Endothelial cell of umbilical vein (primary cell): ENCODE results near the gene FBXL14. TPM values are rescaled to one million over a fixed set of nuclear protein-coding genes. Genes with fewer than 3 reads are reported as not detected.

Source experiments
- BruUV-seq: library from RNA; stranded (reverse); fragments of 400-500 nt; replicated peaks from 2 replicates; lab custom pipeline; 2021; lab: Mats Ljungman, UMichigan
- CTCF ChIA-PET: fragments of 300-600, 350-600 bp; sonication (Branson Sonifier 250); formaldehyde crosslinking; loops from one replicate; lab custom pipeline; 2021; ENCODE audit warnings: antibody characterized with exemption, inconsistent platforms; lab: Charles Lee
- POLR2A ChIA-PET: fragments of 300-600, 350-600 bp; sonication (Branson Sonifier 250); formaldehyde crosslinking; loops from one replicate; lab custom pipeline; 2021; ENCODE audit warnings: antibody characterized with exemption, inconsistent platforms; lab: Charles Lee
- DNase-seq: peaks from one replicate; pipeline ENCODE4 v3.0.0-alpha.2; 2011; ENCODE audit warnings: low read depth, low spot score
- FAIRE-seq: peaks from 2 replicates; lab custom pipeline; 2011; peaks lifted over from hg19 to GRCh38; lab: Jason Lieb, UNC
- H2AFZ ChIP-seq: 2 replicates; pipeline ENCODE4 v1.6.0; 2012; ENCODE audit warnings: low read depth, low read length, control low read depth, inconsistent platforms
- H3K27ac ChIP-seq: 2 replicates; pipeline ENCODE4 v1.5.1; 2011; ENCODE audit warnings: low read depth, mild to moderate bottlenecking, control low read depth, low read length, moderate library complexity; ENCODE audit not compliant: insufficient read depth
- H3K27me3 ChIP-seq, 2 experiments: 2 replicates each; pipeline versions ENCODE4 v1.6.0 to v1.6.1; 2011; ENCODE audit warnings: low read length in 2 of 2, mixed read lengths in 1 of 2; ENCODE audit not compliant: control insufficient read depth in 2 of 2, insufficient read depth in 2 of 2
- H3K36me3 ChIP-seq, 2 experiments: 2 replicates in 1 of 2; 3 replicates in 1 of 2; pipeline ENCODE4 v1.5.1; 2011; ENCODE audit warnings: low read length in 2 of 2, mild to moderate bottlenecking in 1 of 2, moderate library complexity in 1 of 2; ENCODE audit not compliant: control insufficient read depth in 2 of 2, insufficient read depth in 2 of 2; ENCODE audit errors: extremely low read depth in 1 of 2
- H3K4me1 ChIP-seq: 3 replicates; pipeline ENCODE4 v1.5.1; 2011; ENCODE audit warnings: mild to moderate bottlenecking, low read length; ENCODE audit not compliant: control insufficient read depth, insufficient read depth; ENCODE audit errors: extremely low read depth
- H3K4me2 ChIP-seq: 2 replicates; pipeline ENCODE4 v1.6.1; 2011; ENCODE audit warnings: low read length, control low read depth, mixed read lengths; ENCODE audit not compliant: insufficient read depth
- H3K4me3 ChIP-seq, 3 experiments: fragments of 200-600 bp in 1 of 3; sonication (generic), shearing (Covaris generic) in 1 of 3; replicated peaks in 1 of 3; 2 replicates each; pipeline ENCODE4 v1.5.1; 2011 to 2016; ENCODE audit warnings: control low read depth in 3 of 3, low read length in 3 of 3, mild to moderate bottlenecking in 2 of 3, inconsistent platforms in 1 of 3, low read depth in 1 of 3, moderate library complexity in 1 of 3; ENCODE audit not compliant: insufficient read depth in 1 of 3
- H3K79me2 ChIP-seq: 2 replicates; pipeline ENCODE4 v1.6.0; 2012; ENCODE audit warnings: low read length, inconsistent platforms; ENCODE audit not compliant: control insufficient read depth, insufficient read depth
- H3K9ac ChIP-seq: replicated peaks from 2 replicates; pipeline ENCODE3; 2011; ENCODE audit warnings: low read length, control low read depth; ENCODE audit not compliant: insufficient read depth; ENCODE audit errors: extremely low read depth
- H3K9me1 ChIP-seq: replicated peaks from 3 replicates; pipeline ENCODE4 v1.6.0; 2011; ENCODE audit warnings: mild to moderate bottlenecking, low read length; ENCODE audit not compliant: control insufficient read depth, insufficient read depth; ENCODE audit errors: extremely low read depth
- H3K9me3 ChIP-seq: replicated peaks from 2 replicates; pipeline ENCODE4 v1.5.1; 2012; ENCODE audit warnings: low read length, inconsistent platforms; ENCODE audit not compliant: control insufficient read depth, insufficient read depth
- H4K20me1 ChIP-seq: replicated peaks from 2 replicates; pipeline ENCODE3; 2011; ENCODE audit warnings: mild to moderate bottlenecking, low read length; ENCODE audit not compliant: control insufficient read depth, insufficient read depth; ENCODE audit errors: extremely low read depth
- EZH2 ChIP-seq: IDR thresholded peaks from 2 replicates; pipeline ENCODE4 v1.6.1; 2012; ENCODE audit warnings: borderline replicate concordance, low read depth, mild to moderate bottlenecking, moderate library complexity, low read length, inconsistent platforms; ENCODE audit not compliant: severe bottlenecking
- FOS ChIP-seq: IDR thresholded peaks from 2 replicates; pipeline ENCODE4 v1.6.1; 2011; ENCODE audit warnings: mild to moderate bottlenecking, low read length, moderate library complexity, borderline replicate concordance; ENCODE audit not compliant: insufficient read depth
- GATA2 ChIP-seq: IDR thresholded peaks from 2 replicates; pipeline ENCODE4 v1.7.0; 2011; ENCODE audit warnings: low read depth, mild to moderate bottlenecking, moderate library complexity, mixed read lengths, low read length; ENCODE audit not compliant: insufficient read length, insufficient read depth
- MYC ChIP-seq: IDR thresholded peaks from one replicate; pipeline ENCODE4 v1.6.1; 2011; ENCODE audit warnings: mild to moderate bottlenecking, low read depth, low read length
- POLR2A ChIP-seq: IDR thresholded peaks from 2 replicates; pipeline ENCODE4 v1.6.1; 2012; ENCODE audit warnings: low read depth, mild to moderate bottlenecking, control low read depth, low read length
- POLR2AphosphoS5 ChIP-seq: IDR thresholded peaks from 2 replicates; pipeline ENCODE4 v1.6.1; 2012; ENCODE audit warnings: low read depth, mild to moderate bottlenecking, control low read depth, low read length, moderate library complexity; ENCODE audit not compliant: insufficient read depth
- dilution Hi-C: fragments of 300-500 bp; cut with MboI; formaldehyde crosslinking; loops from one replicate; pipeline ENCODE4 v1.15.0; 2019; ENCODE audit warnings: low sequenced_read_pairs; ENCODE audit not compliant: extremely low pct_ligation_motif_present
- intact Hi-C: fragments of 100-400 bp; cut with micrococcal nuclease; formaldehyde crosslinking; loops from one replicate; pipeline ENCODE4 v1.10.0; 2022
- polyA plus RNA-seq, 4 experiments: library from polyadenylated mRNA; depleted of rRNA in 3 of 4; stranded (reverse) in 3 of 4; unstranded in 1 of 4; fragments of >200 nt; gene quantifications; 2 replicates each; pipeline versions ENCODE4 v1.2.1 to v1.2.3, GENCODE V29; 2011 to 2012; ENCODE audit warnings: missing spikeins in 1 of 4
- total RNA-seq: library from RNA; stranded (reverse); gene quantifications from 2 replicates; pipeline ENCODE4 v1.2.3, GENCODE V29; 2021
- TF ChIP-seq, protein P1 (sequence below): IDR thresholded peaks from 2 replicates; pipeline ENCODE4 v1.6.1; 2011; ENCODE audit not compliant: insufficient read depth, insufficient read length

FBXL14 gene
- total and polyA plus RNA-seq, 2 donors (not counting 3 experiments of a cell fraction or from before 2014, with no cell fraction given) = 11.3 to 15.7 TPM

DNA sequence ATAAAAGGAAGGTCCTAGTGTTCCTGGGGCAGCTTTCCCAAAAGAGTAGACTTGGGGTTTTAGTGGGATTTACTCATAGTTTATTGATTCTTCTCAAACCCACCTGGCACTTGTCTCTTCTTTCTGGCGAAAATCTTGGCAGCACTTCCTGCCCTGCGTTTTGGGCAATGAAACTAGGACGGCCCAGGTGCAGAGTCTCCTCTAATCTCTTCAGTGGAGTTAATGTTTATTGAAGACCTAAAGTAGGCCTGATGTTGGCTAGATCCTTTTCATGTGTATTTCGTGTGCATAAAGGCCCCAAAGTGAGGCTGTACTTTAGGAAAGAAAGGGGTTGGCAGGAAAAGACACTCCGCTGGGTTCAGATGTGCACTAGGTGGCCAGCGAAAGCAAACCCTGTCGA, 39.8 kb upstream of the FBXL14 start:
- H3K4me3 ChIP-seq = no peak overlapping the region
- H3K27me3 ChIP-seq = peaks cover 42 to 47% of the 10 kb centered on the region in 2 experiments
- H3K9ac ChIP-seq = no peak overlapping the region
- H2AFZ ChIP-seq = no peak overlapping the region
- H3K9me3 ChIP-seq = no peaks in the 10 kb centered on the region
- H3K79me2 ChIP-seq = no peaks in the 10 kb centered on the region
- intact Hi-C loops (loop anchor here (1.0 to 5.0 kb wide), 3 partner anchors 157 to 948 kb away; no protein-coding TSS in a partner anchor), dilution Hi-C loops (loop anchor here (25.0 kb wide), 1 partner anchor 303 kb away; no protein-coding TSS in a partner anchor)
- DNase-seq (no peak), FAIRE-seq (no peak)
- no peaks in the 10 kb centered on the region for H3K9me1 ChIP-seq
- BruUV-seq = no TSS peak
- H3K4me1 ChIP-seq = peaks cover 5% of the 10 kb centered on the region
- CTCF ChIA-PET = interaction anchor here (0.6 to 6.2 kb wide), 28 partner anchors 10 to 1085 kb away, joined by 3 to 185 read pairs (median 5); partner anchors contain the start of gene ADIPOR2
- no peak overlapping the region for H3K27ac ChIP-seq
- H3K36me3 ChIP-seq = no peaks in the 10 kb centered on the region
- no peak overlapping the region for H3K4me2 ChIP-seq
- H4K20me1 ChIP-seq = no peaks in the 10 kb centered on the region
- TF ChIP-seq GATA2 = no peak
- no peak for TF ChIP-seq FOS
- TF ChIP-seq POLR2A = no peak
- no peak for TF ChIP-seq MYC
- no peak for TF ChIP-seq EZH2
- POLR2A ChIA-PET = no interaction called here

DNA sequence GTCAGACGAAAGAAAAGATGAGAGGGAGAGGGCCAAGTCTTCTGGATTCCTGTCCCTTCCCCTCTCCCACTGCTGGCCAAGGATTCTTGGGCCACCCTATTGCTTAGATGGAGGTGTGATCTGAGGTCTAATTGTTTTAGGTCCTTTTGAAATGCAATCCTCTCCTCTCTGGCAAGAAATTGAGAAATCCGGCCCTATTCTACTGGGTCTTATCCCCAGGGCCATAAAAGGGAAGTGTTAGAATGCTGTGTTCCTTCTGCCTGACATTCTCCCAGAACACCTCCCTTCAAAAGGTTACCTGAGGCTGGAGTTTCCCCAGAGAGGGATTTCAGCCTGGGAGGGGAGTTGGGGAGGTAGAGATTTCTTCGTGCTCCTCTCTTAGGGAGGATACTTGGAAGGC, 39.1 kb upstream of the FBXL14 start:
- Histone ChIP-seq H3K27me3 (peaks cover 47 to 53% of the 10 kb centered on the region in 2 experiments), H3K79me2 (no peaks in the 10 kb centered on the region), H3K9me3 (no peaks in the 10 kb centered on the region), H3K9me1 (no peaks in the 10 kb centered on the region), H3K9ac (no peak overlapping the region), H2AFZ (no peak overlapping the region), H3K36me3 (no peaks in the 10 kb centered on the region), H3K4me2 (no peak overlapping the region), H3K4me3 (no peak overlapping the region), H3K4me1 (peaks cover 5% of the 10 kb centered on the region), H4K20me1 (no peaks in the 10 kb centered on the region), H3K27ac (no peak overlapping the region)
- dilution Hi-C loops (loop anchor here (25.0 kb wide), 1 partner anchor 304 kb away; no protein-coding TSS in a partner anchor), intact Hi-C loops (loop anchor here (5.0 kb wide), 1 partner anchor 949 kb away; no protein-coding TSS in a partner anchor)
- no peak for DNase-seq
- no TSS peak for BruUV-seq
- FAIRE-seq = no peak
- ChIA-PET CTCF (interaction anchor here (2.4 to 6.2 kb wide), 4 partner anchors 15 to 307 kb away, joined by 14 to 185 read pairs (median 52); no protein-coding TSS in a partner anchor), POLR2A (no interaction called here)
- TF ChIP-seq POLR2AphosphoS5 (no peak), MYC (no peak)
- TF ChIP-seq, protein P1, sequence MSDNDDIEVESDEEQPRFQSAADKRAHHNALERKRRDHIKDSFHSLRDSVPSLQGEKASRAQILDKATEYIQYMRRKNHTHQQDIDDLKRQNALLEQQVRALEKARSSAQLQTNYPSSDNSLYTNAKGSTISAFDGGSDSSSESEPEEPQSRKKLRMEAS = no peak
